ENCODE results near the gene PTCHD4.

DNA sequence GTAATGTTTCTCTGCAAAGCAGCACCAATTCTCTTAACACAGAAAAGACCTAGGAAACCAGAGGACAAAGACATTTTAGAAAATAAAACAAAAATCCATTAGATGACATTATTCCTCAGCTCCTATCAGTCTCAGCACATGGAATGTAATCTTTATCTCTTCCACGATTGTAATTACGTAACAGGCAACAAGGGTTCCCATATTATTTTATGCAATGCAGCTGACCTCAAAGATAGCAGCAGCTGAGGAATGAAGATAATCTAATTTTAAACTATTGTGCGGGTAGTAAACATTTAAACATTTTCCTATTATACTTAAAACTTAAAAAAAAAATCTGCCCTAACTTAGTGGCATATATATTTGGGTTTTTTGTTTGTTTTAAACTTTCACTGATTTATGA, 33.0 kb upstream of the PTCHD4 start:
- no peak for TF ChIP-seq EZH2 (IDR thresholded peaks at IDR 0.05; ENCODE audit: borderline replicate concordance)
- no peak for TF ChIP-seq CTCF (IDR thresholded peaks at IDR 0.05; ENCODE audit: poor library complexity)
